Neuronal stem cell (in vitro differentiated cells): Measurements from ENCODE around the gene ACVR1B.
A peak's percentile ranks its signal among the peaks of the same experiment; 100 is the strongest.

Experiments used
- DNase-seq: peaks from one replicate; pipeline ENCODE4 v3.0.0-alpha.2; 2013; ENCODE audit warnings: low spot score
- H2AFZ ChIP-seq: one replicate; pipeline ENCODE4 v1.6.1; 2013; ENCODE audit warnings: mild to moderate bottlenecking, low read length, inconsistent platforms
- H2AK5ac ChIP-seq: 2 replicates; pipeline ENCODE4 v1.6.1; 2013; ENCODE audit warnings: low read depth, mild to moderate bottlenecking, inconsistent platforms, low read length, moderate library complexity, mixed read lengths
- H2BK120ac ChIP-seq: 2 replicates; pipeline ENCODE4 v1.6.1; 2013; ENCODE audit warnings: low read depth, mild to moderate bottlenecking, inconsistent platforms, low read length, moderate library complexity, mixed read lengths
- H2BK12ac ChIP-seq: one replicate; pipeline ENCODE4 v1.6.1; 2013; ENCODE audit warnings: low read length, inconsistent platforms
- H2BK15ac ChIP-seq: 2 replicates; pipeline ENCODE4 v1.6.1; 2013; ENCODE audit warnings: mild to moderate bottlenecking, low read length, inconsistent platforms, mixed read lengths
- H2BK5ac ChIP-seq: one replicate; pipeline ENCODE4 v1.6.1; 2013; ENCODE audit warnings: inconsistent platforms, mild to moderate bottlenecking, low read length, moderate library complexity
- H3K14ac ChIP-seq: one replicate; pipeline ENCODE4 v1.6.1; 2013; ENCODE audit warnings: low read length, inconsistent platforms
- H3K18ac ChIP-seq: 2 replicates; pipeline ENCODE4 v1.6.1; 2013; ENCODE audit warnings: low read length, inconsistent platforms
- H3K23ac ChIP-seq: 2 replicates; pipeline ENCODE4 v1.6.1; 2013; ENCODE audit warnings: low read depth, mild to moderate bottlenecking, mixed read lengths, low read length, inconsistent platforms; ENCODE audit not compliant: poor library complexity
- H3K27ac ChIP-seq: replicated peaks from 3 replicates; pipeline ENCODE4 v1.5.1; 2013; ENCODE audit warnings: low read length, inconsistent platforms
- H3K27me3 ChIP-seq, 3 experiments: 2 replicates each; pipeline ENCODE4 v1.6.1; 2013; ENCODE audit warnings: low read length in 3 of 3, mild to moderate bottlenecking in 2 of 3, inconsistent platforms in 1 of 3, low read depth in 1 of 3, mixed read lengths in 1 of 3, moderate library complexity in 1 of 3; ENCODE audit not compliant: control insufficient read depth in 3 of 3, insufficient read depth in 3 of 3
- H3K36me3 ChIP-seq, 2 donors: replicated peaks in 1 of 2; 2 replicates each; pipeline ENCODE4 v1.6.1; 2013; ENCODE audit warnings: low read length in 2 of 2; ENCODE audit not compliant: control insufficient read depth in 2 of 2, insufficient read depth in 2 of 2
- H3K4ac ChIP-seq: 2 replicates; pipeline ENCODE4 v1.6.1; 2013; ENCODE audit warnings: inconsistent platforms, mild to moderate bottlenecking, low read length, moderate library complexity
- H3K4me1 ChIP-seq, 2 donors: 1 replicate in 1 of 2; 2 replicates in 1 of 2; pipeline ENCODE4 v1.6.1; 2013; ENCODE audit warnings: low read length in 2 of 2, low read depth in 1 of 2; ENCODE audit not compliant: control insufficient read depth in 2 of 2, insufficient read depth in 1 of 2
- H3K4me2 ChIP-seq: one replicate; pipeline ENCODE4 v1.6.1; 2013; ENCODE audit warnings: mild to moderate bottlenecking, low read length, inconsistent platforms; ENCODE audit not compliant: insufficient read depth, poor library complexity, severe bottlenecking
- H3K4me3 ChIP-seq, 2 donors: 2 replicates each; pipeline ENCODE4 v1.5.1; 2013; ENCODE audit warnings: low read length in 2 of 2, mild to moderate bottlenecking in 2 of 2, inconsistent platforms in 1 of 2, moderate library complexity in 1 of 2
- H3K79me1 ChIP-seq: one replicate; pipeline ENCODE4 v1.6.1; 2013; ENCODE audit warnings: low read depth, mild to moderate bottlenecking, inconsistent platforms, low read length, moderate library complexity
- H3K9ac ChIP-seq: one replicate; pipeline ENCODE4 v1.6.1; 2013; ENCODE audit warnings: mild to moderate bottlenecking, low read depth, low read length, inconsistent platforms; ENCODE audit not compliant: poor library complexity
- H3K9me3 ChIP-seq, 2 donors: replicated peaks in 1 of 2; 2 replicates each; pipeline versions ENCODE3 to v1.6.1; 2013; ENCODE audit warnings: low read length in 2 of 2, mild to moderate bottlenecking in 2 of 2, inconsistent platforms in 1 of 2, low read depth in 1 of 2, mixed read lengths in 1 of 2, moderate library complexity in 1 of 2; ENCODE audit not compliant: control insufficient read depth in 2 of 2, insufficient read depth in 1 of 2
- H4K8ac ChIP-seq: one replicate; pipeline ENCODE4 v1.6.1; 2013; ENCODE audit warnings: low read depth, mild to moderate bottlenecking, inconsistent platforms, low read length, moderate library complexity
- H4K91ac ChIP-seq: one replicate; pipeline ENCODE4 v1.6.1; 2013; ENCODE audit warnings: low read length, low read depth, mild to moderate bottlenecking, inconsistent platforms; ENCODE audit not compliant: poor library complexity
- WGBS, 2 donors: extraction: QIAGEN DNeasy Blood & Tissue Kit; methylation state at CpG; one replicate each; pipeline ENCODE4 v1.1.7; 2013; ENCODE audit warnings: missing lambda C conversion rate in 2 of 2, mixed read lengths in 1 of 2; ENCODE audit not compliant: insufficient read length in 2 of 2, insufficient replicate concordance in 1 of 2; ENCODE audit errors: extremely low coverage in 2 of 2; 5-methylcytosine and 5-hydroxymethylcytosine counted together

Gene ACVR1B

GRCh38 chr12:52029685-52030084 is 78.2 kb downstream of the ACVR1B start:
- Histone ChIP-seq H4K8ac (no peak overlapping the region), H2BK15ac (no peak overlapping the region), H3K23ac (no peak overlapping the region), H2AK5ac (no peak overlapping the region), H3K4me1 (peaks cover 20 to 26% of the 10 kb centered on the region in 2 donors), H3K4ac (no peak overlapping the region), H3K4me3 (no peak overlapping the region), H3K9ac (no peak overlapping the region), H3K27ac (peak overlapping the region; percentile 66), H3K4me2 (peak overlapping the region; percentile 38), H3K36me3 (no peaks in the 10 kb centered on the region), H3K79me1 (no peaks in the 10 kb centered on the region), H4K91ac (no peak overlapping the region), H3K9me3 (no peaks in the 10 kb centered on the region), H2BK12ac (peak overlapping the region; percentile 35), H2BK120ac (no peak overlapping the region), H3K27me3 (peaks cover 0 to 14% (median 3%) of the 10 kb centered on the region in 3 experiments), H3K18ac (peak overlapping the region; percentile 53), H2AFZ (no peak overlapping the region), H2BK5ac (no peak overlapping the region), H3K14ac (no peak overlapping the region)
- WGBS, 2 donors = no CpG with 5 or more reads among the region's 4 CpGs
- DNase-seq = peak; percentile 83

- Histone ChIP-seq H2BK5ac (no peak overlapping the region), H3K9me3 (no peaks in the 10 kb centered on the region), H4K8ac (no peak overlapping the region), H3K4me1 (peaks cover 12 to 21% of the 10 kb centered on the region in 2 donors), H3K27ac (peak overlapping the region; percentile 10), H3K23ac (no peak overlapping the region), H3K9ac (no peak overlapping the region), H3K36me3 (no peaks in the 10 kb centered on the region), H3K4me3 (peak overlapping the region in 1 of 2 donors; percentile 14), H2AK5ac (peak overlapping the region; percentile 22), H3K18ac (no peak overlapping the region), H2BK12ac (no peak overlapping the region), H2BK15ac (no peak overlapping the region), H3K27me3 (peaks cover 0 to 28% (median 8%) of the 10 kb centered on the region in 3 experiments), H3K4ac (no peak overlapping the region), H2BK120ac (no peak overlapping the region), H3K79me1 (no peaks in the 10 kb centered on the region), H2AFZ (peak overlapping the region; percentile 92), H3K14ac (no peak overlapping the region), H4K91ac (no peak overlapping the region), H3K4me2 (peak overlapping the region; percentile 50)
- no peak for DNase-seq
- WGBS, 2 donors = no CpG with 5 or more reads among the region's 5 CpGs
Observed at GRCh38 chr12:52032446-52032803, 80.9 kb downstream of the ACVR1B start.

DNA sequence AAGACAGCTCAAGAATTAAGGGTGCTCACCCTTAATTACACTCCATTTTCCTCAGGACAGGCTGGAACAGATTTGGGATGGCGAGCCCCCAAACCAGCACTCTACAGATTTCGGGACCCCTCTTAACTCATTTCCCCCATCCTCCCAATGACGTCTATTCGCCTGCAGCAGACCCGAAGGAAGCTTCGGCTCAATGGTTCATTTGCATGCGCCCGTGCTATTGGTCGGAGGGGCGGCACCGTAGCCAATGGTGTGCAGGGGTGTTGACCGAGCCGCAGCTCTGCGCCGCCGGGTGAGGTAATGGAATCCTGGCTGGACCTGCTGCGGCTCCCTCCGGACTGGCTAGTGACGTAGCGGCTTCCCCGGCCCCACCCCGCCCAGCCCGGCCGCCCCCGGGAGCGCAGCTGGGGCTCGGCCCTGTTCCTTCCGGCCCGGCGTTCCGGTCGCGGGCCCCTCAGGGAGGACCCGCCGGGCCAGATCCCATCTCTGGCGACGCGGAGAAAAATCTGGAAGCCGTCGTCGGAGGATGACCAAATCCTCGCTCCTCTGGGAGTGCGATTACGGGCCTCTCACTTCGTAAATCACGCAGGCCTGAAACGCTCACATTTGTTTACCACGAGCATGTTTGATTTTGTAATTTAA is 81.4 kb downstream of the ACVR1B start:
- Histone ChIP-seq H2AFZ (peak overlapping the region; percentile 92), H2BK12ac (no peak overlapping the region), H3K4ac (no peak overlapping the region), H3K4me1 (peaks cover 12 to 19% of the 10 kb centered on the region in 2 donors), H3K23ac (no peak overlapping the region), H3K36me3 (no peaks in the 10 kb centered on the region), H2AK5ac (peak overlapping the region; percentile 88), H3K9ac (no peak overlapping the region), H2BK120ac (no peak overlapping the region), H3K14ac (no peak overlapping the region), H3K27me3 (peaks cover 0 to 26% (median 8%) of the 10 kb centered on the region in 3 experiments), H4K91ac (no peak overlapping the region), H3K27ac (peak overlapping the region; percentile 45), H3K9me3 (no peaks in the 10 kb centered on the region), H3K18ac (peak overlapping the region; percentile 84), H4K8ac (no peak overlapping the region), H3K79me1 (no peaks in the 10 kb centered on the region), H2BK15ac (peak overlapping the region; percentile 50), H2BK5ac (no peak overlapping the region), H3K4me2 (peak overlapping the region; percentile 59), H3K4me3 (peak overlapping the region; percentile 33 to 58)
- no CpG with 5 or more reads among the region's 48 CpGs for WGBS, 2 donors
- DNase-seq = peak; percentile 92

GRCh38 chr12:52033446-52034140 is 82.1 kb downstream of the ACVR1B start:
- H2AFZ ChIP-seq = peak overlapping the region; percentile 92
- peak overlapping the region; percentile 35 for H2BK12ac ChIP-seq
- peak overlapping the region; percentile 30 for H3K4ac ChIP-seq
- H4K91ac ChIP-seq = no peak overlapping the region
- peaks cover 16 to 23% of the 10 kb centered on the region in 2 donors for H3K4me1 ChIP-seq
- H3K14ac ChIP-seq = peak overlapping the region; percentile 14
- H3K4me2 ChIP-seq = peak overlapping the region; percentile 59
- peak overlapping the region; percentile 88 for H2BK120ac ChIP-seq
- H3K4me3 ChIP-seq = peak overlapping the region in 1 of 2 donors; percentile 33
- H2BK5ac ChIP-seq = no peak overlapping the region
- peak overlapping the region; percentile 88 for H2AK5ac ChIP-seq
- H2BK15ac ChIP-seq = peak overlapping the region; percentile 50
- no peaks in the 10 kb centered on the region for H3K36me3 ChIP-seq
- no peak for DNase-seq
- no peaks in the 10 kb centered on the region for H3K79me1 ChIP-seq
- H4K8ac ChIP-seq = no peak overlapping the region
- WGBS, 2 donors = no CpG with 5 or more reads among the region's 13 CpGs
- H3K9me3 ChIP-seq = no peaks in the 10 kb centered on the region
- no peak overlapping the region for H3K9ac ChIP-seq
- no peak overlapping the region for H3K27ac ChIP-seq
- H3K18ac ChIP-seq = peak overlapping the region; percentile 69
- H3K23ac ChIP-seq = no peak overlapping the region
- H3K27me3 ChIP-seq = peaks cover 0 to 26% (median 8%) of the 10 kb centered on the region in 3 experiments
